Nephron progenitor cell (in vitro differentiated cells): Measurements from ENCODE around the gene MAGI1.

Experiments used
- DNase-seq: peaks from one replicate; pipeline ENCODE4 v3.0.0; 2021
- H3K27ac Mint-ChIP-seq: 2 replicates; pipeline ENCODE4 v1.8.0; 2021; ENCODE audit warnings: mild to moderate bottlenecking, moderate library complexity, mixed read lengths
- H3K27me3 Mint-ChIP-seq: 2 replicates; pipeline ENCODE4 v1.8.0; 2021; ENCODE audit warnings: mild to moderate bottlenecking, low read depth, mixed read lengths; ENCODE audit not compliant: poor library complexity
- H3K36me3 Mint-ChIP-seq: 2 replicates; pipeline ENCODE4 v1.8.0; 2021; ENCODE audit warnings: low read depth, mixed read lengths
- H3K4me1 Mint-ChIP-seq: 2 replicates; pipeline ENCODE4 v1.8.0; 2021; ENCODE audit warnings: mixed read lengths
- H3K4me3 Mint-ChIP-seq: 2 replicates; pipeline ENCODE4 v1.8.0; 2021; ENCODE audit warnings: mild to moderate bottlenecking, moderate library complexity, mixed read lengths
- H3K9me3 Mint-ChIP-seq: 2 replicates; pipeline ENCODE4 v1.8.0; 2021; ENCODE audit warnings: mild to moderate bottlenecking, moderate library complexity, mixed read lengths
- TF ChIP-seq, protein P1 (sequence below): fragments of 200-600 bp; sonication (generic); IDR thresholded peaks from 2 replicates; pipeline ENCODE4 v1.5.0; 2021; ENCODE audit warnings: antibody characterized with exemption

The MAGI1 gene

DNA sequence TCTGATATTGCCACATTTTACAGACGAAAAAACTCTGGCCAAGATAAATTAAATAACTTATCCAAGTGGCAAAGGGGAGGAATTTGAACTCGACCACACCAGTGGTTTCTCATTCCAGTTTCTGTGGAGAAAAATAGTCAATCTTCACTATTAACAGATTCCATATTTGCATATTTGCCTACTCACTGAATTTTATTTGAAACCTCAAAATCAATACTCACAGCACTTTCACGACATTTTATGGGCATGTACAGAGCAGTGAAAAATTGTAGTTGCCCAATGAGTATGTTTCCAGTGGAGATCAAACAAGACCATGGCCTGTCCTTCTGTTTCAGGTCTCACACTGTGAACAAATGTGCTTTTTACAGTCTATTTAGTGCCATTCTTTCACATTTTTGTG lies 374.3 kb downstream of the MAGI1 start:
- no peak for DNase-seq
- H3K4me1 Mint-ChIP-seq, result peaks cover 19% of the 10 kb centered on the region
- no peaks in the 10 kb centered on the region for H3K9me3 Mint-ChIP-seq
- H3K27ac Mint-ChIP-seq, result no peak overlapping the region
- TF ChIP-seq, protein P1, sequence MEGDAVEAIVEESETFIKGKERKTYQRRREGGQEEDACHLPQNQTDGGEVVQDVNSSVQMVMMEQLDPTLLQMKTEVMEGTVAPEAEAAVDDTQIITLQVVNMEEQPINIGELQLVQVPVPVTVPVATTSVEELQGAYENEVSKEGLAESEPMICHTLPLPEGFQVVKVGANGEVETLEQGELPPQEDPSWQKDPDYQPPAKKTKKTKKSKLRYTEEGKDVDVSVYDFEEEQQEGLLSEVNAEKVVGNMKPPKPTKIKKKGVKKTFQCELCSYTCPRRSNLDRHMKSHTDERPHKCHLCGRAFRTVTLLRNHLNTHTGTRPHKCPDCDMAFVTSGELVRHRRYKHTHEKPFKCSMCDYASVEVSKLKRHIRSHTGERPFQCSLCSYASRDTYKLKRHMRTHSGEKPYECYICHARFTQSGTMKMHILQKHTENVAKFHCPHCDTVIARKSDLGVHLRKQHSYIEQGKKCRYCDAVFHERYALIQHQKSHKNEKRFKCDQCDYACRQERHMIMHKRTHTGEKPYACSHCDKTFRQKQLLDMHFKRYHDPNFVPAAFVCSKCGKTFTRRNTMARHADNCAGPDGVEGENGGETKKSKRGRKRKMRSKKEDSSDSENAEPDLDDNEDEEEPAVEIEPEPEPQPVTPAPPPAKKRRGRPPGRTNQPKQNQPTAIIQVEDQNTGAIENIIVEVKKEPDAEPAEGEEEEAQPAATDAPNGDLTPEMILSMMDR, result no peak
- H3K4me3 Mint-ChIP-seq, result no peak overlapping the region
- peaks cover 3% of the 10 kb centered on the region for H3K27me3 Mint-ChIP-seq
- H3K36me3 Mint-ChIP-seq, result no peaks in the 10 kb centered on the region

DNA sequence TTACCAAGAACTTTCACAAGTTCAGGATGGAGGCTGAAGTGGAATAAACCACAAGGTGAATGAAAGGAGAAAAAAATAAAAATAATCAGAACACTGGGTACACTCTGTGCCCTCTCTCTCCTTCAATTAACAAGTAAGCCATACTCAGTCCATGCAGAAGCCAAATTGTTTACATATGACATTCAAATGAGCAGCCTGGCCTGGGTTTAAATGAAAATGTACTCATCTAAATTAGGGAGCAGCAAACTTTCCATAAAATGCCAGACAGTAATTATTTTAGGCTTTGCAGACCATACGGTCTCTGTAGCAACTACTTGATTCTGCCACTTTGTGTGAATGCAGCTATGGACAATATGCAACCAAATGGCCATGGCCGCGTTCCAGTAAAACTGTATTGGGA lies 376.6 kb downstream of the MAGI1 start:
- Mint-ChIP-seq H3K9me3 (no peaks in the 10 kb centered on the region), H3K4me1 (peaks cover 19% of the 10 kb centered on the region), H3K27me3 (peaks cover 3% of the 10 kb centered on the region), H3K4me3 (no peak overlapping the region), H3K36me3 (no peaks in the 10 kb centered on the region), H3K27ac (no peak overlapping the region)
- TF ChIP-seq, protein P1, result no peak
- no peak for DNase-seq

DNA sequence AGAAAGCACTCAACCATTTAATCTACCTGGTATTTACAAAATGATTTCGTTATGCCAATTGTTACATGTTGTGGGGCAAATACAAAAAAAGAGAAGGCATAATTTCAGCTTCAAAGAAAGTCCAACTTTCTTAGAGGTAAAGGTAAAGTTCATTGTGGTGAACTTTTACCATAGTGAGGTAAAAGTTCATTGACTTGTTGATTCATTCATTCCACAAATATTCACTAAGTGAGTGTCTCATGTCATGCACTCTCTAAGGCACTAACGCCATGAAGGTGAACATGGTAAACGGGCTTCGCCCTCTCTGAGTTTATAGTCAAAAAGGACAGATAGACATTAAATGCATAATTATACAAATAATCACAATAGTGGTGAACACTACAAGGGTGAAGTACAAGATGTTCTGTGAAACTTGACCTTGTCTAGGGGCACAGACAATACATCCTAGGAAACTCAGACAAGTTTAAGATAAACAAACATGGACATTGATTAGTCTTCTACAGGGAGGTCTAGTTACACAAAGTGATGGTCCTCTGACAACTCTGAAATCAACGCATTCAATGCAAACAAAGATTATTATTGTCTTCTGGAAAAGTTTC lies 378.6 kb downstream of the MAGI1 start:
- H3K27ac Mint-ChIP-seq, result no peak overlapping the region
- TF ChIP-seq, protein P1, result no peak
- DNase-seq, result no peak
- H3K9me3 Mint-ChIP-seq, result no peaks in the 10 kb centered on the region
- H3K4me3 Mint-ChIP-seq, result no peak overlapping the region
- peaks cover 18% of the 10 kb centered on the region for H3K4me1 Mint-ChIP-seq
- H3K27me3 Mint-ChIP-seq, result peaks cover 3% of the 10 kb centered on the region
- no peaks in the 10 kb centered on the region for H3K36me3 Mint-ChIP-seq

DNA sequence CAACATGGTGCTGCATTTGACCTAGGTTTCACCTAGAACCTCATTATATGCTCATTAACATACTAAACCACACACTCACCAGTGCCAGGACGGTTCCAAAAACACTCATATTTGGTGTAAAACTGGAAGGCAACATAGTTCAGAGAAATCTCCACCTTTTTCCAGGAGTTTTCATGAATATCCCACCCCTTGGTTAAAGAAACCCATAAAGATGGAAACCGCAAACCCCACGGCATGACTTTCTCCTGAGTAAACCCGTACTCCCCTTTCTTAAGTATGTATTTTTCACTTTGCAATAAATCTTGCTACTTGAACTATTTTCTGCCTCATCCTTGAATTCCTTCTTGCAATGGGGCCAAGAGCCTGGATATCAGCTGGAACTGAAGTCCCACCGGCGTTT lies 379.3 kb downstream of the MAGI1 start:
- Mint-ChIP-seq H3K27me3 (peaks cover 3% of the 10 kb centered on the region), H3K4me1 (peaks cover 22% of the 10 kb centered on the region), H3K9me3 (no peaks in the 10 kb centered on the region), H3K4me3 (no peak overlapping the region), H3K36me3 (no peaks in the 10 kb centered on the region), H3K27ac (no peak overlapping the region)
- TF ChIP-seq, protein P1, result no peak
- no peak for DNase-seq

DNA sequence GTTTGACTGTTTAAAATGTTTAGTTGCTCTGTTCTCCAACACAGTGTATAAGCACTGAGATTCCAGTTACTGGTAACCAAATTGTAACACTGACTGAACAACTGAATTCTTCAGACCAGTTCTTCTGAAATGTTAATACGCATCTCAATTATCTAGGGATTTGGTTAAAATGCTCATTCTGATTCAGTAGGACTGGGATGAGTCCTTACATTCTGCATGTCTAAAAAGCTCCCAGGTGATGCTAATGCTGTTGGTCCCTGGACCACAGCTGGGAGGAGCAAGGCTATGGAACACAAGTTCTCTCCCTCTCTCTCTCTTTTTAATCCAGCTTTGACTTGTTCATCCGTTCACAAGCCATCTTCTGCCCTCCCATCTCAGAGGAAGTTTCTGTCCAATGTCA lies 380.3 kb downstream of the MAGI1 start:
- Mint-ChIP-seq H3K27ac (no peak overlapping the region), H3K36me3 (no peaks in the 10 kb centered on the region), H3K27me3 (peaks cover 3% of the 10 kb centered on the region), H3K4me1 (peaks cover 27% of the 10 kb centered on the region), H3K4me3 (no peak overlapping the region), H3K9me3 (no peaks in the 10 kb centered on the region)
- TF ChIP-seq, protein P1, result no peak
- DNase-seq, result no peak

DNA sequence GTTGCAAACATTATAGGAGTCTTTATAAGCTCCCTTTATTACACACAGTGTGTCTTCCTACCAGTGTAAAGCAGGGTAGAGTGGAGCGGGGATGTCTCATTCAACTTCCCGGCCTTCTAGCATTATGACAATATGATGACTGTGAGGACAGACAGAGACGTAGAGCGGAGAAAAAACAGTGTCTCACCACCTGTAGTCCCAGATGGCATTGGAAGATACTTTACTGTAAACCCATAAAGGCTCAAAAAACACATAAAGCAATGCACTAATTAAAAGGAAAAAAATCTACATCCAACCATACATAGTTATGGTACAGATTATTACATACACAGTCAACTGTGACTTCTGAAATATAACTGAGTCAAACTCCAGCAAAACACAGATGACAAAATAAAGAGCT lies 383.7 kb downstream of the MAGI1 start:
- H3K27me3 Mint-ChIP-seq, result no peaks in the 10 kb centered on the region
- peaks cover 17% of the 10 kb centered on the region for H3K9me3 Mint-ChIP-seq
- H3K4me1 Mint-ChIP-seq, result peaks cover 20% of the 10 kb centered on the region
- DNase-seq, result no peak
- H3K27ac Mint-ChIP-seq, result no peak overlapping the region
- H3K4me3 Mint-ChIP-seq, result no peak overlapping the region
- TF ChIP-seq, protein P1, result no peak
- peaks cover 15% of the 10 kb centered on the region for H3K36me3 Mint-ChIP-seq
